GM18519 (cell line): Measurements from ENCODE around the gene GDI2.

Experiments
- ATAC-seq: cut with Tn5 transposase; IDR thresholded peaks from one replicate; pipeline ENCODE4 v1.9.1; 2021; ENCODE audit warnings: mild to moderate bottlenecking, moderate library complexity; ENCODE audit not compliant: unreplicated experiment, low FRiP score

GDI2 gene

DNA sequence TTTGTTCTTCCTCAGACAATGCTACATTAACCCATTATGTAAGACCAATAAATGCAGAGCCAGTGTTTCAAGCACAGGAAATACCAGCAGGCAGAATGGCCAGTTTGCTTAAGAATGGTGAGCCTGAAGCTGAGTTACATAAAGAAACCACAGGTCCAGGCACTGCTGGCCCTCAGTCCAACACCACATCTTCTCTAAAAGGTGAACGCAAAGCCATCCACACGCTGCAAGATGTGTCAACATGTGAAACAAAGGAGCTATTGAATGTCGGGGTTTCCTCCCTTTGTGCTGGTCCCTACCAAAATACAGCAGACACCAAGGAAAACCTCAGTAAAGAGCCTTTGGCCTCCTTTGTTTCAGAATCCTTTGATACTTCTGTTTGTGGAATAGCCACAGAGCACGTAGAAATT lies 64.8 kb downstream of the GDI2 start:
- ATAC-seq = no peak

GRCh38 chr10:5746197-5746596 lies 67.0 kb downstream of the GDI2 start:
- no peak for ATAC-seq

GRCh38 chr10:5744849-5745248 lies 68.4 kb downstream of the GDI2 start:
- no peak for ATAC-seq

DNA sequence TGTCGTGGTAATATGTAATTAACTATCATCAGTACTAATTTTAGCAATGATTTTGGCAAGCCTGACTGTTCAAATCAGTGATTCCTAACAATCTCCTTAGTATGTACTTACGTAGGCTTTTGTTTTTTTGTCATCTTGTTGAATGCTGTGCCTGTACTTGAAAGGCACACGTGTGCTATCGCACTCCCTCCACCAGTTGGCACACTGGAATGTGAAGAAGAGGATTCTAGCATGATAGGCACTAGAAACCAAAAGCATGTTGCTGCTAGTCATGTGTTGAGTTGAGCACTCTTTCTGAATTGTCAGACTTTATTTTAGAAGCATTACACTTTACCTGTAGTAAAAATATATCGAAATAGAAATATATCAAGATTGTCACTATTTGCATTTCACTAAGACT lies 69.5 kb downstream of the GDI2 start:
- ATAC-seq = no peak

DNA sequence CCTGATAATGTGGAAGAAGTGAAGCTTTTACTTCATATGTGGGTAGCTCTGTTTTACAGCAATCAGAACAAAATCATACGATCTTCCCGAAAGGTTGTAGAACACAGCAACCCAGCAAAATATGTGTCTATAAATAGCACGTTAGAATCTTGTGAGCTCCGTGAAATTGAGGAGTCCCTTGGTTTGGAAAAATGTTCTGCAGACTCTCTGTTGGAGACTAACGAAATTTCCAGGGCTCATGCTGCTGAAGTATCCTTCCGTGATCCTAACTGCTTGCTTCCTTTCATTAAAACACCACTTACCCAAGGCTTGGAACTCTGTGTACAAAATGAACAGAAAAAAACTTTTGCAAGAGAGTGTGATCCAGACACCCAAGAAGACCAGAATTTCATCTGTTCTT lies 71.1 kb downstream of the GDI2 start:
- ATAC-seq = no peak

DNA sequence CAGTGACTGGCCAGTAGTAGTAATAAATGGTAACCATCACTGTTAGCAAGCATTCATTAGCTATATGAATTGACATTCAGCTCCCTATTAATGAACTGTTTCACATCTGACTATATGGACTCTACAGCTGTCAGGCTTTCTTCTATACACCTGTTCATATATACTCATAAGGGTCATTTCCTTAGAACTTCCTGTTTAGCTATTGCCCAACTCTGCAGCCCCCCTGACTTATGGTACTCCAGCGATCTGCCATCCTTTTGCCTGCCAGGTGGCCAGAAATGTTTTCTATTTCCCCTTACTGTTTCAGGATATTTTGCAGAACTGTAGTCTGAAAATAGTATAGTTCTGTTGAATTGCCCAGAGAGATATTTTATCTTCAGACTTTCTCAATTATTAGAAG lies 72.0 kb downstream of the GDI2 start:
- ATAC-seq = no peak

DNA sequence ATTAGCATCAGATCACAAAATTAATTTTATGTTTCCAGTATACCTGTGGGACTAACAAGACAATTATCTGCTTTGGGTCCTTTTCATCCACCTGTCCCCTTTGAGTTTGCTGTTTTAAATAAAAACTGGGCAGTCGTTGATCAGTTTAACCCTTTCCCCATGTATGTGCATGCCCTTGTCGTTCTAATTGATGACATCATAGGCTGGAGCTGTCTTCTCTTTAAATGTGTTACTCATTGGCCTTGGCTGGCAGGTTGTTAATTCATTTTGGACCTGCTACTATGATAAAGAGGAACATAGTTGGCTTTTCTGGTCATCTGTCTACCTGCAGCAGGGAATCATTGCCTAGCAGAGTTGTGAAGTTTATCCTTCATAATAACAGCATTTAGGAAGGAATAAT lies 74.8 kb downstream of the GDI2 start:
- no peak for ATAC-seq

DNA sequence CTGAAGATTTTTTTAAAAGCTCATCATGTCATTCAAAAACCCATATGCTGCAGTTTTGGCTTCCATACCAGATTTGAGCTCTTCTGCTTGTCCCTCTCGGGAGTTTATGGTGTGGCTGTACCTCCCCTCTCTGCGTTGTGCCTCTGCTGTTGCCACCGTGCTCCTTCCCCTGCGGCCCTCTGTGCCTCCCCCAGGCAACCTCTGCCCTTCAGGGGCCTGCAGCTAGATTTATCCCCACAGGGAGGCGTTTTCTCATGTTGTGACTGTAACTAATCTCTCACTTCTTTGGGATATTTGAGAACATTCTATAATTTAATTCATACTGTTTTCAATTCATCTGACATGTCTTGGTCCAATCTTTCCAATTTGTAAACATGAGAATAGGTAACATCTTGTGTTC lies 75.9 kb downstream of the GDI2 start:
- no peak for ATAC-seq

- ATAC-seq = no peak
Measured at GRCh38 chr10:5736591-5736990, 76.6 kb downstream of the GDI2 start.

- no peak for ATAC-seq
Measured at GRCh38 chr10:5735119-5735518, 78.1 kb downstream of the GDI2 start.

DNA sequence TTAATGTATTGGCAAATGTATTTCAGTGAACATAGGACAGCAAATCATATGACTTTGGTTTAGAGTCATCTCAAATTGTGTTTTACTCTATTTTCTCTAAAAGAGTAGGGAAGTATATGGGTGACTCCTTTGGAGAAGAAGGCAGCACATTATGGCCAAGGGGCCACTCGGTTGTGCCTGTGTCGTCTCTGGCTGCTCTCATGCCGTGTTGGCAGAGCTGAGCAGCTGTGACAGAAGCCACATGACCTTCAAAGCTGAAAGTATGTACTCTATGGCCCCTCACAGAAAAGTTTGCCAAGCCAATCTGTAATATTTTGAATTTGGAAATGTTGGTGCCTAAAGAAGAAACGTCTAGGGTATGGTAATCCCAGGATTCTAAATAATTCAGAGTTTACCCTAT lies 81.1 kb downstream of the GDI2 start:
- no peak for ATAC-seq

- no peak for ATAC-seq
Measured at GRCh38 chr10:5731559-5731958, 81.7 kb downstream of the GDI2 start.

GRCh38 chr10:5730766-5731165 lies 82.5 kb downstream of the GDI2 start:
- ATAC-seq = no peak

- ATAC-seq = no peak
Measured at GRCh38 chr10:5723692-5724091, 89.5 kb downstream of the GDI2 start.

DNA sequence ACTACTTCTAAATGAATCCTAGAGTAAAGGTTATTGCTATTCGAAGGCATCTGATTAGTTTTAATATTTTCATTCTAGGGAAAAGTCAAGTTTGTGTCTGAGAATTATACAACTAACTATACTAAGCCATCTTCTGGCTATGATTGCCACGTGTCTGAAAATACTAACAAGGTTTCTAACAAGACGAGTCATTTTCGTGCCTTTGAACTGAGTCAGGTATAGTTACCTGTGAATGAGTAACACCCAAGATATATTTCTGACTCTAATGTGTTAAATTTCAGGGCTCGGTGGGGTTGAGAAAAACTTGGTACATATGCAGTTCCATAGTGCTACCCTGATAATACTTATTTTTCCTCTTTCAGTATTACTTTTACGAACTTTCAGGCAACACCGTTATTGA lies 93.1 kb downstream of the GDI2 start:
- no peak for ATAC-seq

GRCh38 chr10:5719546-5719945 lies 93.7 kb downstream of the GDI2 start:
- no peak for ATAC-seq
